ENCODE results near the gene OTUD5.

GRCh38 chrX:48938721-48939425 is 18.5 kb downstream of the OTUD5 start:
- no peak for TF ChIP-seq CTCF (IDR thresholded peaks at IDR 0.05)
- TF ChIP-seq POLR2AphosphoS5 (IDR thresholded peaks at IDR 0.05), result no peak
- TF ChIP-seq POLR2A (IDR thresholded peaks at IDR 0.05; ENCODE audit: low read depth), result no peak
- TF ChIP-seq EP300 (IDR thresholded peaks at IDR 0.05), result no peak

Measured in esophagus muscularis mucosa (tissue), 4 donors.